Esophagus squamous epithelium (tissue), 5 donors: ENCODE data around the gene FOSL2. TPM values are rescaled to one million over a fixed set of nuclear protein-coding genes. Genes with fewer than 3 reads are reported as not detected.
A peak's percentile ranks its signal among the peaks of the same experiment; 100 is the strongest.

Source experiments
- DNase-seq: peaks from one replicate; lab custom pipeline; 2025; lab: John Stamatoyannopoulos, UW
- H3K27ac ChIP-seq, 4 donors: fragments of 200-600 bp; sonication (generic); one replicate each; pipeline ENCODE4 v1.5.1; 2016 to 2019; ENCODE audit warnings: mild to moderate bottlenecking in 1 of 4
- H3K27me3 ChIP-seq, 4 donors: fragments of 200-600 bp; sonication (generic); 1 replicate in 3 of 4; 2 replicates in 1 of 4; pipeline versions ENCODE4 v1.5.1 to v1.6.0; 2017 to 2021; ENCODE audit warnings: antibody characterized with exemption in 1 of 4
- H3K36me3 ChIP-seq, 3 donors: fragments of 200-600 bp; sonication (generic); one replicate each; pipeline ENCODE4 v1.5.1; 2016 to 2019
- H3K4me1 ChIP-seq, 3 donors: fragments of 200-600 bp; sonication (generic); one replicate each; pipeline ENCODE4 v1.5.1; 2017 to 2019
- H3K4me3 ChIP-seq, 4 donors: fragments of 200-600 bp; sonication (generic); 1 replicate in 3 of 4; 2 replicates in 1 of 4; pipeline ENCODE4 v1.5.1; 2016 to 2019; ENCODE audit warnings: mild to moderate bottlenecking in 2 of 4, moderate library complexity in 1 of 4
- H3K9me3 ChIP-seq, 3 donors: fragments of 200-600 bp; sonication (generic); one replicate each; pipeline ENCODE4 v1.5.1; 2016 to 2019
- CTCF ChIP-seq, 6 experiments: fragments of 450-650 bp in 4 of 6; fragments of 200-600 bp in 2 of 6; sonication (generic) in 2 of 6; IDR thresholded peaks; one replicate each; pipeline ENCODE4 v1.5.1; 2016 to 2019; ENCODE audit warnings: antibody characterized with exemption in 6 of 6, mild to moderate bottlenecking in 4 of 6, moderate library complexity in 4 of 6
- POLR2A ChIP-seq, 4 donors: fragments of 450-650 bp; IDR thresholded peaks; one replicate each; pipeline ENCODE4 v1.6.1; 2017; ENCODE audit warnings: antibody characterized with exemption in 4 of 4, mild to moderate bottlenecking in 4 of 4, moderate library complexity in 3 of 4
- WGBS, 2 donors: methylation state at CpG; one replicate each; pipeline ENCODE4 v1.1.5; 2018; 5-methylcytosine and 5-hydroxymethylcytosine counted together
- intact Hi-C: fragments of 100-400 bp; cut with DNase I; formaldehyde crosslinking; loops from one replicate; pipeline ENCODE4 v1.15.0; 2022
- total RNA-seq, 4 donors: library from RNA; depleted of rRNA; stranded (reverse); fragments of >200 nt; gene quantifications; one replicate each; pipeline ENCODE4 v1.1.0, GENCODE V29; 2016
- donor health status: DM: yes; HTN: yes; CAD: no.

Gene FOSL2
- total RNA-seq, 4 donors from 2014 or later = 100 to 234 (median 144) TPM

- Histone ChIP-seq H3K9me3 (no peaks in the 10 kb centered on the region), H3K4me1 (peaks cover 73 to 94% (median 77%) of the 10 kb centered on the region in 3 donors), H3K27me3 (no peaks in the 10 kb centered on the region), H3K4me3 (no peak overlapping the region), H3K27ac (peak overlapping the region; percentile 68 to 84 (median 80)), H3K36me3 (peaks cover 88 to 100% (median 96%) of the 10 kb centered on the region in 3 donors)
- intact Hi-C loops = no loop called here
- 89 to 94% methylated on average over 3 to 4 of the region's 5 CpGs for WGBS, 2 donors
- TF ChIP-seq CTCF (IDR thresholded peaks at IDR 0.05) = no peak
- TF ChIP-seq POLR2A (IDR thresholded peaks at IDR 0.05) = no peak
- no peak for DNase-seq
Measured at GRCh38 chr2:28411166-28411755, 18.6 kb downstream of the FOSL2 start.

GRCh38 chr2:28411956-28412609 lies 19.4 kb downstream of the FOSL2 start:
- peaks cover 64 to 86% (median 69%) of the 10 kb centered on the region in 3 donors for H3K4me1 ChIP-seq

GRCh38 chr2:28412625-28413151 lies 20.0 kb downstream of the FOSL2 start:
- 71 to 81% methylated on average over 4 to 5 of the region's 6 CpGs for WGBS, 2 donors
- Histone ChIP-seq H3K27me3 (no peaks in the 10 kb centered on the region), H3K36me3 (peaks cover 74 to 100% (median 84%) of the 10 kb centered on the region in 3 donors), H3K4me3 (no peak overlapping the region), H3K9me3 (no peaks in the 10 kb centered on the region), H3K4me1 (peaks cover 58 to 86% (median 64%) of the 10 kb centered on the region in 3 donors), H3K27ac (peak overlapping the region in 3 of 4 donors; percentile 47 to 80 (median 56))
- no peak for DNase-seq
- TF ChIP-seq CTCF (IDR thresholded peaks at IDR 0.05) (no peak), POLR2A (IDR thresholded peaks at IDR 0.05) (no peak)
- intact Hi-C loops = no loop called here

More at GRCh38 chr2:28411956-28412609, 19.4 kb downstream of the FOSL2 start:
- intact Hi-C loops = no loop called here
- H3K27me3 ChIP-seq = no peaks in the 10 kb centered on the region
- no peak for DNase-seq
- 86 to 90% methylated on average over 7 to 18 of the region's 27 CpGs for WGBS, 2 donors
- no peaks in the 10 kb centered on the region for H3K9me3 ChIP-seq
- H3K36me3 ChIP-seq = peaks cover 80 to 100% (median 90%) of the 10 kb centered on the region in 3 donors
- H3K27ac ChIP-seq = peak overlapping the region in 3 of 4 donors; percentile 22 to 84 (median 80)
- H3K4me3 ChIP-seq = no peak overlapping the region
- no peak for TF ChIP-seq CTCF (IDR thresholded peaks at IDR 0.05)
- TF ChIP-seq POLR2A (IDR thresholded peaks at IDR 0.05) = no peak

- WGBS, 2 donors = 59 to 79% methylated on average over 13 to 16 of the region's 20 CpGs
- intact Hi-C loops = no loop called here
- Histone ChIP-seq H3K4me1 (peaks cover 53 to 84% (median 58%) of the 10 kb centered on the region in 3 donors), H3K27me3 (no peaks in the 10 kb centered on the region), H3K4me3 (no peak overlapping the region), H3K9me3 (no peaks in the 10 kb centered on the region), H3K27ac (peak overlapping the region; percentile 6 to 80 (median 52)), H3K36me3 (peaks cover 67 to 100% (median 77%) of the 10 kb centered on the region in 3 donors)
- peak in 1 of 6 experiments; percentile 29 for TF ChIP-seq CTCF (IDR thresholded peaks at IDR 0.05)
- TF ChIP-seq POLR2A (IDR thresholded peaks at IDR 0.05) = peak in 1 of 4 donors; percentile 10
- no peak for DNase-seq
Measured at GRCh38 chr2:28413152-28413898, 20.7 kb downstream of the FOSL2 start.
